HG02870 (cell line): ENCODE results near the gene NSD1.
A peak's percentile ranks its signal among the peaks of the same experiment; 100 is the strongest.
"Not testable (repeated sequence)": the region's sequence is repeated elsewhere in the genome, so short reads cannot be mapped to it uniquely, and the experiment has no call there.

ENCODE experiments used
- ATAC-seq: cut with Tn5 transposase; IDR thresholded peaks from one replicate; pipeline ENCODE4 v1.9.1; 2021; ENCODE audit warnings: mild to moderate bottlenecking, moderate library complexity; ENCODE audit not compliant: unreplicated experiment

NSD1 gene

DNA sequence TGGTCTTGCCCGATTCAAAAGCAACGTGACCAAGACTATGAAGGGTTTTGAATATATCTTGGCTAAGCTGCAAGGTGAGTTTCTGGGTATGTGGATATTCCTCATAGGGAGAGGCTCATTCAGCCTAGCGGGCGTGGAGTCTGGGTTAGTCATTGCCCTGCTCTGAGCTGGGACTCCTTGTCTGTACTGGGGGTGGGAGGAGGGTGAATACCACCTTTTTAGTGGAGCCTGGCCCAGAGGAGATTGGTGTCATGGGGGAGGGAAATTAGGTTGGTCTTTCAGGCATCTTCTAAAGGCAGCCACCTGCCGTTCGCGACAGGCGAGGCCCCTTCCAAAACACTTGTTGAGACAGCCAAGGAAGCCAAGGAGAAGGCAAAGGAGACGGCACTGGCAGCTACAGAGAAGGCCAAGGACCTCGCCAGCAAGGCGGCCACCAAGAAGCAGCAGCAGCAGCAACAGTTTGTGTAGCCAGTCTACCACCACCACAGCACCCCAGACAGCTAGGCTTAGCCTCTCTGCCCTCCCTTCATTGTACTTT lies 172.6 kb downstream of the NSD1 start:
- not testable (repeated sequence) for ATAC-seq

DNA sequence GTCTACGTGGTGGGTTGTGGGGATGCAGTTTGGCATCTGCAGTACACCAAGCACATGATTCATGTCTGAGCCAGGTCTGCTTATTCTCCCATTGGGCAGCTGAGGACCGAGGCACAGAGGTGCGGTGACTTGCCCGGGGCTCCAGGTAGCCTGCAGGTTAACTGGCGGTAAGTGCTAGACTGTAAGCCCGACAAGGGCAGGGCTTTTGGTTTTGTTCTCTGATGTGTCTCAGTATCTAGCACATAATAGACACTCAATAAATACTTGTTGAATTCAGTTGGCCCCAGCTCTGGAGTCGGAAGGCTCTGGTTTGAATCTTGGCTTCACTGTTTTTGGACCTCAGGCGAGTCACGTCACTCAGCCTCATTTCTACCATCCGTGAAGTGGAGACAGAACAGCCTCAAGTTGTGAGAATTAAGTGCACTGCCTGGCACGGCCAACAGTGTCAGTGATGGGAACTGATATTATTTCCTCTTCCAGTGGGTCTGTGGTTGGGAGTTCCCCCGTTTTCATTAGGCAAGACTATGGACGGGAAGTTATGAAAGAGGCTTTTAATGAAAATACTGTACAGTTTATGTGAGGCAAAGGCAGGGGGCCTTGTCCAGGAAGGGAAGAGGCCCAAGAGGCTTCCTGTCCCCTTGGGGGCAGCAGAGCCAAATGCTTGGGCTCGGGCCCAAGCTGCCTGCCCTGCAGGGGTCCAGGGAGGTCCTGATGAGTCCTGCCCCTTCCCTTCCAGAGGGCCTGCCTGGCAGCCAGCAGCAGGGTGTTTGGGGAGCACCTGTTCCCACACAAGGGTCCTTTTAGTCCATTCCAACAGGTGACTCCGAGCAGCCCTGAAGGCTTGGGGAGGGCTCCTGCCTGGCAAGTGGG lies 173.3 kb downstream of the NSD1 start:
- ATAC-seq = no peak

DNA sequence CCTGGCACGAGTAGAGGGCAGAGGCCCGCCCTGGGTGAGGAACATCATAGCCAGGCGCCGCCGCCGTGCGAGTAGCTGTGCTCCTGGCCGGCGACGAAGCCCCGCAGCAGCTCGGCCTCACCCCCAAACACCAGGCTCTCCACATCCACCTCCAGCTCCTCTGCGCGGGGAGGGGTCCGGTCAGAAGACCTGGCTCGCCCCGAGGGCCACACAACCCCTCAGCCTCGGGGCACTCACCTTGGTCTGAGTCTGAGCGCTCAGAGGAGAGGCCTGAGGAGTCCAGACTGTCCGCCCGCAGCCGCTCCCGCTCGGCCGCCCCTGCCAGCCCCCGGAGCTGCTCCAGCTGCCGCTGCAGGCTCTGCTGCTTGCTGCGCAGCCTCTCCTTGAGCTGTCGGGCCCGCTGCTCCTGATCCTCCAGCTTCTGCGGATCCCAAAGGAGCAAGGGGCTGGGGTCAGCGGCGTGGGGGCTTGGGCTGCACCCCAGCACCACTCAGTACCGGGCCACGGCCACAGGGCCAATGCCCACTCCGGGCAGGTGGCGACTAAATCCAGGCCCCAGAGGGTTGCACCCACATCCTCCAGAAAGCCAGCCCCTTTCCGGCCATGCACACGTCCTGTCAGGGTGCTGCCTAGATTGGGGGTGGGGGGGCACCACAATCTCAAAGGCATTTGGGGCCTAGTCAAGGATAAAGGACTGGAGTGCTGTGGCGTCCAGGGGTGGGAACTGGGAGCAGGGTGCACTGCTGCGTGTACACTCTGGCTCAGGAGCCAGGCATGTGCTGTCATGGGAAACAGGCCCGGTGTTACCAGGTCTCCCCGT lies 174.2 kb downstream of the NSD1 start:
- no peak for ATAC-seq

DNA sequence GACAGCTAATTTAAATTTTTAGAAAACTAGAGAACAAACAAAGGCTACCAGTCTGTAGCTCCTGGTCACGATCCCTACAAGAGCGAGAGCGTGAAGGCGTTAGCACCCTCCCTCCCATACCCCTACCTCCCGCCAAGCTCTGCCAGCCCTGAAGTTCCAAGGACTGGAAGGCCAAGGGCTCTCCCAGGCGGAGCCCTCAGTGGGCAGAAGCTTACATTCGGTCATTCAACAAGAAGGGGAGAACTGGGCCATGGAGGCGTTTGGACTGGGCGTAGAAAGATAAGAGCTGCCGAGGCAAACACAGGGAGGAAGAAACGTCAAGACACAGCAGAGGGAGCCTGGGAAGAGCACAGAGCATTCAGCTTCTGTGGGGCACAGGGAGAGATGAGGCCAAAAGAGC lies 175.2 kb downstream of the NSD1 start:
- no peak for ATAC-seq

DNA sequence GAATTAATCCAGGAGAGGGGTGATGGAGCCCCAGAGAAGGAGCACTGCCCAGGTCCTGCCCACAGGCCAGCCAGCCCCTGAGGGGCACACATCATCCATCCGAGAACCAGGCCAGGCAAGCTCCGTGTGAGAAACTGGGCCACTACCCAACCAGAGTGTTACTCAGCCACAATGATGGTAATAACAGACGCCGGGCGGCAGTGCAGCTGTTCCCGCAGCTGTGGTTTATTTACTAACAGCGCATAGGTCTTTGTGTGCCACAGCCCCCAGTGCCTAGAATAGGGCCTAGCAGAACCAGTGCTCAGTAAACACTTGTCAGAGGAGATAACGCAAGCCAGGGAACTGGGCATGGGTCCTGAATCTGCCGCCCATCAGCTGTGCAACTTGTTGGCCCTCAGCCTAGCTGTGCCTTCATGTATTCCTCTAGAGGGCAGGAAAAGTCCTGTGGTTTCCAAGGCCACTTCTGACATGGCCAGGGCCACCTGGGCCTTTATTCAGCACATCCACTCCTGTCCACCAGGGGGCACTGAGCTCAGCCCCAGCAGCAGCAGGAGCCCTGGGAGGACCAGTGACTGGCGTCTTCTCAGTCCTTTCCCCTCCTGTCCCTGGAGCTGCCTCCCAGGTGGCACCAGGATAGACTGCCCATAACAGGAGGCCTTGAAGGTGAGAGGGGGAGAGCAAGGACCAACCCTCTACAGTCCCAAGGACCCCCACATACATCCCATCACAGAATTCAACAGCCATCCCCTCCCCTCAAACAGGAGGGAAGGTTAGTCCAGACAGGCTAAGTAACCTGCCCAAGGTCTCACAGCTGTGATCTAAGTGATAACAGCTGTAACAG lies 176.0 kb downstream of the NSD1 start:
- ATAC-seq = no peak

DNA sequence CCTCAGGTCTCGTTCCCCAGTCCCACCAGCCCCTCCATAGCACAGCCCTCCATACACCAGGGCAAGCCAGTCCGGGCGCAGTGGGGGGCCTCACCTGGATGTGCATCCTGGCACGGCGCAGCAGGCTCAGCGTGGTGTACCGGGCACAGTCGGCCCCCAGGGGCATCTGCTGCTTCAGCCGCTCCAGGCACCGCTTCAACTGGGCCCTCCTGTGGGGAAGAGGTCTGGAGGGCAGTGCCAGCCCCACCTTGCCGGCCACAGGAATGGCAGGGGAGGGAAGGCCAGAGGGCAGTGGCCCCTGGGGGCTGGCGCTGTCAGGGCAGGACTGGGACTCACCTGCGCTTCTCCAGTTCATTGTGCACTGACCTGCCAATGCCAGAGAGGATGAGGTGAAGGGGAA lies 176.8 kb downstream of the NSD1 start:
- ATAC-seq = no peak

DNA sequence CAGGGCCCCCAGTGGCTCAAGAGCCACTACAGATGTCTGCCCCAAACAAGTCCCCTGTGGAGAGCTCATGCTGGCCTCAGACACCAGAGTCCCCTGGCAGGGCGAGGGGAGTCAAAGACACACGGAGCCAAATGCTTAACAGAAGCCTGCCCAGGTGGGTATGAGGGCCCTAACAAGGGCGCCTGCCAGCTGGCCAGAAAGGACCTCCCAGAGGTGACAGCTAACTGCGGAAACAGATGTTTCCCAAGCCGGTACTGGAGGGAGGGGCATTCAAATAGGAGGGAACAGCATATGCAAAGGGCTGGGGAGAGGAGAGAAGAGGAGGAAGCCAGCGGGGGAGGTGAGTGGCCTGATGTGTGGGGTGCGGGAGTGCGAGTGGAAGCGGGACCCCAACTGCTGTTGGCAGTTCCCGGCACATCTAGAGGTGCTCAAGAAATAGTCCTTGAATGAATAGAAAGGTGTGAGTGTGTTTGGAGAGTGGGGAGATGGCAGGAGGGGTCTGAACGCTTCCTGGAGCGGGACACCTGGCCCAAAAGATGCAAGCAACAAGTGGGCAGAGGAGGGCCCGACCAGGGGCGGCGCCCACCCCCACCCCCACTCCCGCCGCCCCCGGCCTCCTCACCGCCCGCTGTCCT lies 177.3 kb downstream of the NSD1 start:
- no peak for ATAC-seq

DNA sequence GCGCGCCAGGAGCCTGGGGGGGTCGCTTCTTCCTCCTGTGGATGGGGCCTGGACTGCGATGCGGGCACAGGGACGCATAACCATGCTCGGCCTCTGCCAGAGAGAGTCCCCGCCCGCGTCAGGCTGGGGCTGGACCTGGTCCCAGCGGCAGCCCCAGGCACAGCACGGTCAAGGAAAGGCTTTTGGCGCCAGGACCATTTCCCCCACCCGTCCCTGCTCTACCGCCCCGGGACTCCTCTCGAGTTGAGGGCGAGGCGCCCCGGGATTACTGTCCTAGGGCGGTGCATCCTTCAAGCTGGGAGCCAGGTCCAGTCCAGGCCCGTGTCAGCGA lies 177.8 kb downstream of the NSD1 start:
- ATAC-seq = peak; percentile 9

DNA sequence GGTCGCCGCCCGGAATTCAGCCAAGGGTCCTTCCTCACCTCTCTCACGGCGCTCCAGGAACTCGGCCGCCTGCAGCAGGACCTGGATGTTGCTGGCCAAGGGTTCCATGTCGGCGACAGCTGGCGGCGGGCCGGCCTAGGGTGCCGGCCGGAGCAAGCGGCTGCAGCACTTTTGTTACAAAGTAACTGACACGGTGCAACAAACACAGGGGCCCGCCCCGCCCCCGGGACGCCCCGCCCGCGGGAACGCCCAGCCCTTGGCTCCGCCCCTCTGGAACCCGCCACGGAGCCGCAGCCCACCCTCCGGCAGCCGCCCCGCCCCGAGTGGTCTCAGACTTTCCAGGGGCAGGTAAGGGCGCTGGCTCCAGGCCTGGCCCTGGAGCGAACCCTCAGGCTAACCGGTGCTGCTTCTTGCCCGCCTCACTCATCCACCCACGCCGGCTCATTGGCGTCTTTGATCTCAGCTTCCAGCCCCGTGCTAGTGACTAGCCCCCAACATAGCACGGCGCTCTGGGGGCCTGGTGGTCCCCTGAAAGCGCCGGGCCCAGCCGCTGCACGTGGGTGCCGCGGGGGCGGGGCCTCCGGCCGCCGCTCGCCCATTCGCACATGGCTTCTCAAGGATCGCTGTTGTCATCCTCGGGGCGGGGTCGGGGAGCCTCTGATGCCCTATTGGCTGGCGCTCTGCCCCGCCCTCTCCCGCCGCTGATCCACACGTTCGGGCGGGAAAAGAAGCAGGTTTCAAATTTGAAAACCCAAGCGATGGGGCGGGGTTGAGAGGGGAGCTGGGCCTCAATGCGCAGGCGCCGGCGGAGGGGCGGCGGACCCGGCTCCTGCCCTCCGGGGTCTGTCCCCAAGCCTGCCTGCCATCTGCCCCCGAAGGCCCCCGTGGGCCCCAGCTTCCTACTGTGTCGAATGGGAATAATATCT lies 178.4 kb downstream of the NSD1 start, which contains the start of gene MXD3:
MXD3 (minus strand) TSS at position 176 of the 926 bp plus-strand sequence; CDS start at position 108, 68 bp downstream.
- ATAC-seq = peak; percentile 74

DNA sequence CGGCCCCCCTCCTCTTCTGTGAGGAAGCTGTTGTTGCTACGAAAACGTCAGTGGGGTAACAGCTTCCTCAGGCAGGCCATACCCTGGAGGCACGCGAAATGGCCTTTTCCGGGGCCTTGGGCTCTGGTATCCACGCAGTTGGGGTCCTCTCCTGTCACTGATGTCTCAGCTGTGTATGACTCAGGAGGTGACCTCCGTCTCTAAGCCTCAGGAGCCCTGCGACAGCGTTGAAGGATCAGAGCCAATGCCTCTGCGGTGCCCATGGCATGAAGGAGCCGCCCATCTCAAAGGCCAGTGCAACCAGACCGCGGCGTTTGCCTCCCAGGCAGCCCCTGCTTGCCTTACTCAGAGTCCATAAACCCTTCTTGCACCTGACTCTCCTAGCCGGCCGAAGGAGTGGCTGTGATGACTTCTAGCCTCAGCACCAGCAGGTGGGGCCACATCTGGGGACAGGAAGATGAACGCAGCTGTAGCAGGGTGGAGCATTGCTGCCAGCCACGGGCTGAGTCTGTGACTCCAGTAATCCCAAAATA lies 179.1 kb downstream of the NSD1 start:
- peak; percentile 5 for ATAC-seq

DNA sequence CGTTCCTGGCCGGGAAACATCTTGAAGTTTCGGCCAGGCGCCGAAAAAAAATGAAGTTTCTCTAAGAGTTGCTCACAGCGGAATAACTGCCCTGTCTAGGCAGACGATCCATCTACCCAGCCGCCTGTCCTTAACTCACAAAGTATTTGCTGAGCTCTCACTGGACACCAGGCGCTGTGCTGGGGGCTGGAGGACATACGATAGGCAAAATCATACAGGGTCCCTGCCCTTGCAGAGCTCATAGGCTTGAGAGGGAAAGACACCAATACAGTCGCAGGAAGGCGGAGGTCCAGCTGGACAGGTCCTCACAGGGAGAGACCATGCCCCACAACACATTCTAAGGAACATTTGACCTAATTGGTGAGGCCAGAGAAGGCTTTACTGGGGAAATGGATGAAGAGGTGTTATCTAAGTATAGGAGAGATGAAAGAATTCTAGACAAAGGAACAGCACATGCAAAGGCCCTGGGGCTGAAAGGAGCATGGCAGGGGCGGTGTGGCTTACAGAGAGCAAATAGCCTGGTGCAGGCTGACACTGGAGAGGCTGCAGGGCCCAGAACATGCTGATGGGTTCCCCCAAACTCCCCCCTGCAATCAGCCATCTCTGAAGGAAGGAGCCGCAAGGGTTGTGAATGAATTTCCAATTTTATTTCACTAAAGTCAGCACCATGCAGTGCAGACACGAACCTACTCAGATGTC lies 180.1 kb downstream of the NSD1 start:
- no peak for ATAC-seq

DNA sequence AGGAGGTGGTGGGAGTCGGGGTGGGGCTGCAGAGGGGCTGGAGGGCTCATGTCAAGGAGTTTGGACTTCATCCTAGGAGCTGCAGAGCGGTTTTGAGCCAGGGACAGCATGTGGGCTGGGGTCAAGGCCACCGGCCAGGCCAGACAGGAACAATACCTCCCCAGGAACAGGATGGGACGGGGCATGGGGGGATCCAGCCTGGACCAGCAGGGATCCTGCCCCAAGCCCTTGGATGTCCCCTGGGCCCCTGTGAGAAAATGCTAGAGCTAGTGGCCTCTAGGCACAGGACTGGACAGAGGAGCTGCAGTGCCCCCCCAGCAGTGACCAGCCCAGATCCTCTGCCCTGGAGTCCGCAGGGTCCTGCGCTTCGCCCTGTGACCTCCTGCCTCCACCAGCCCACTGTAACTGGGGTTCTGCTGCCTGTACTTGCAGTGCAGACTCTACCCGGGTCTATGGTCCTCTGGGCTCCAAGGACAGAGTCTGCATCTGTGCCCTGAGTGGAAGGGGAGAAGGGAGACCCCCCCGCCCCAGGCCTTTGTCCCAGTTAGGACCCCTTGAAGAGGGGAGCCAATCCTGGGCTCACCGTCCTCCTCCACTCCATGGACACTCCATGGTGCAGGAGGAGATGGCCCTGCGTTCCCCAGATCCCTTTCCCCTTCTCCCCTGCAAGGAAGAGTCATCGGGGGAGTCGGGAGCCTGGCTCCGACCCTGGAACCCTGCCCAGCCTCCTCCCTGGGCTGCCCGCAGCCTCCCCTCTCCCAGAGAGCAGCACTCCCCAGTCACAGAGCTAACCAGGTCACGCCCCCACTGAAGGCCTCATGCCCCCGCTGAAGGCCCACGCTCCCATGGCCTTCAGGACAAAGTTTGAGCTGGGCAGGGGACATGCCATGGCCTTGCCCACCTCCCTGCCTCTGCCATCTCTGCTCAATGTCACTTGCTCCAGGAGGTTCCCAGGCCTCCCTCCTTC lies 181.1 kb downstream of the NSD1 start:
- ATAC-seq = no peak

DNA sequence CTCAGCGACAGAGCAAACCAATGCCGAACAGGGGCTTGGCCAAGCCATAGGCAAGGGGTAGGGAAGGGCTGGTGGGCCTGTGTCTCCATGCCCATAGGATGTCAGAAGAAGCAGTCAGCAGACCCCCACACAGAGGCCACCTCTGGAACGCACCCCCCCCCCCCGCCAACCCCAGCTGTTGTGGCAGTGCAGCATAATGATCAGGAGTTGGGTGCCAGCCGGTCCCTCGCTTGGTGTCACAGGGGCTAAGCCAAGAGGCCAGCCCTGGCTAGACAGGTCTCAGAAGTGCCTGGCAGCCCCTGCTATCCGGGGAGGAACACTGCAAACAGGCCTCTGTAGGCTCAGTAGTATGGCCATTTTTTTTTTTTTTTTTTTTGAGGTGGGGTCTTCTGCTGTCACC lies 181.8 kb downstream of the NSD1 start:
- no peak for ATAC-seq

DNA sequence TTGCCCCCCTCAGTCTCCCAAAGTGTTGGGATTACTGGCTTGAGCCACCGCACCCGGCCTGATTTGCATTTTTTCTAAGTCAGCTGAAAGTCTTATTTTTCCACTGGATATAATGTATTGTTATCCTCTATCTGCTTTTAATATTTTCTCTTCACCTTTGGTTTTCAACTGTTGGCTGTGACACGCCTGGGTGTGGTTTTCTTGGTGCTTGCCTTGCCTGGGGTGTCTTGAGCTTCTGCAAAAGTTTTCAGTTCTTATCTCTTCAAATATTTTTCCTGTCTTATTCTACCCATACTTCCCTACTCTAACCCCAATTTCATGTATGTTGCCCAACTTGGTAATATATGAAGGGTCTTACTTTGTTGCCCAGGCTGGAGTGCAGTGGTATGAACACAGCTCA lies 182.4 kb downstream of the NSD1 start:
- no peak for ATAC-seq

DNA sequence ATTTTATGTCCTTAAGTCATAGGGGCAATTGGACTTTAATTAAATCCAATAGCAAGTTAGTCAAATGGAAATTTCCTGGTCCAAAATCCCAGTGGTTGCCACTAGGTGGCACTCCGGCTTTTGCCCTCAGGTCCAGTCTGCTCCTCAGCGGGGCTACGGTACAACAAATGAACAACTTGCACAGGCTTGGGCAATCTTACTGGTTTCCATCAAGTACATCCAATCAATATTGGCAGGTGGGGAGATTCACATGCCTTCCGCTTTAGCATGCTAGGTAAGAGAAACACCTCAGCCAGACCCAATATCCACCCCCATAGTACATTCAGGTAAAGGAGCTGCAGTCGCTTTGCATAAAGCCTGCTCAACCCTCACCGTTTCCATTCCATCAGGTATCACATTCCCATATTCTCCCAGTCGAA lies 184.4 kb downstream of the NSD1 start:
- no peak for ATAC-seq

DNA sequence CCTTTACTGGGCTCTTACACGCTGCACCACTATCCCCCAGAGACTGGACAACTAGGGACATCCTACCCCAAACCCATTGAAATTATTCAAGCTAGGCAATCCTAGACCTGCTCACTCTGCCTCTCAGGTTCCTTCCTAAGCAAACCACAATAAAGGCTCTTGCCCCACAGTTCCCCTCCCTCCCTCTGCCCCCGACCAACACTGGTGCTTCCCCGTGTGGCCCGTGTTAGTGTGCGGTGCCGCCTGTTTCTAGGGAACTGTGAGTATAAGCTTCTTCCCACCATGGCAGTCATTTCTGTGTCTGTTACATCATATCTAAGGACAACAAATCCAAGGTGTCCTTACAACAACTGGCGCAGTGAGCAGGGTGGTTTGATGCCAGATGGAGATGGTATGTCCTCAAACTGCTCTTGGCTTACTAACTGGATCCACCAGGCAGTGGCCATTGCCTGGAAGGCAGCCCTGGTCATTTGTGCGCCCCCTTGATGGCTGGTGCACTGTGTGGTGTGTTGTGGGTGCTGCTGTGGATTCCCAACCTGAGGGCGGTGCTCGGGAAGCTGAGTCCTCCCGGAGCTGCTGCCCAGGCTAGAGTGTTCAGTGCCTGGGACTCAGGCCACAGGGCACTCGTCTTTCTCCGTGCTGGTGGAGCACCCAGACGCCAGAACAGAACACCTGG lies 186.5 kb downstream of the NSD1 start:
- no peak for ATAC-seq

DNA sequence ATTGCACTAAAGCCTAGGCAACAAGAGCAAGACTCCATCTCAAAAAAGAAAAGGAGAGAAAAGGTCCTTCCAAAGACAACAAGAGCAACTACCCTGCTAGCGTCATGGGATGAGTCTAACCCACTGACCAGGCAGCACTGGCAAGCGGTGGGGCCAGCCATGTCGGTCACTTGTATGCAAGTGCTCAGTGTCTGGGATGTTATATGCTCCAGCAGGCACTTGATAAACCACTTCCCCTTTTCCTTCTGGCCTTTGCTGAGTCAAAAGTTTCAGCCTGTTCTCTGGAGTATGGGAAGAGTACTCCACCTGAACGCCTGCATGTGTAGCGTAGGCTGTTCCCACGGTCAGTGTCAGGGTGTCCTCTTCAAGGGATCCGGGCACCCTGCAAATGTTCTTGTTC lies 187.3 kb downstream of the NSD1 start:
- no peak for ATAC-seq
